ENCODE results near the gene SLC22A31. TPM values are rescaled to one million over a fixed set of nuclear protein-coding genes. Genes with fewer than 3 reads are reported as not detected.
"Not testable (repeated sequence)": the region's sequence is repeated elsewhere in the genome, so short reads cannot be mapped to it uniquely, and the experiment has no call there.

Gene SLC22A31
- total RNA-seq, 1 experiment from 2014 or later = not detected

DNA sequence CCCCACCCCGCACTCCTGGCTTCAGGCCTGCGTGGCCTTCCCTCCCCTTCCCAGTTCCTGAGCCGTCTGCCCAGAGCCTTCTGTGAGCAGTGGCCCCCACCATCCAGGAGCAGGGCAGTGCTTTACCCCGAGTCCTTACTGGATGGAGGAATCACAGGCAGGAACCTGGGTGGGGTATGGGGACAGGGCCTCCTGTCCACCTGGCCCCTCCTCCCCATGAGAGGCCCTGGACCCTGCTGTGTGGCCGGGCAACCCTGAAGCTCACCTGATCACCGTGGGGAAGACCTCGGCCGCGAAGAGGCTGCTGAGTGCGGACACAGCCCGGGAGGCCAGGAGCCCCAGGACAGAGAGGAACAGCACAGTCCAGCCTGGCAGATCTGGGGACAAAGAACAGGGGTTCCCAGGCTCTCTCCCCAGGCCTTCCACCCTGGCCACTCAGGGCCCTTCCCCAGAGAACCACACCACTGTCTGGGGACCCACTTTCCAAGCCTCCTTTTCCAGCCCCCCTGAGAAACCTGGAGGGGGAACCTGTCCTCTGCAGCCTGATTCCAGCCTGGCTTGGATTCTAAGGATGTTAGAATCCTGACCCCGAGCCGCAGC is 3.2 kb downstream of the SLC22A31 start:
- DNase-seq (ENCODE audit: low read depth) = no peak
- in situ Hi-C loops (cut with HindIII; ENCODE audit: low pct_unique_long_range_greater_than_20kb, low sequenced_read_pairs) = no loop called here

DNA sequence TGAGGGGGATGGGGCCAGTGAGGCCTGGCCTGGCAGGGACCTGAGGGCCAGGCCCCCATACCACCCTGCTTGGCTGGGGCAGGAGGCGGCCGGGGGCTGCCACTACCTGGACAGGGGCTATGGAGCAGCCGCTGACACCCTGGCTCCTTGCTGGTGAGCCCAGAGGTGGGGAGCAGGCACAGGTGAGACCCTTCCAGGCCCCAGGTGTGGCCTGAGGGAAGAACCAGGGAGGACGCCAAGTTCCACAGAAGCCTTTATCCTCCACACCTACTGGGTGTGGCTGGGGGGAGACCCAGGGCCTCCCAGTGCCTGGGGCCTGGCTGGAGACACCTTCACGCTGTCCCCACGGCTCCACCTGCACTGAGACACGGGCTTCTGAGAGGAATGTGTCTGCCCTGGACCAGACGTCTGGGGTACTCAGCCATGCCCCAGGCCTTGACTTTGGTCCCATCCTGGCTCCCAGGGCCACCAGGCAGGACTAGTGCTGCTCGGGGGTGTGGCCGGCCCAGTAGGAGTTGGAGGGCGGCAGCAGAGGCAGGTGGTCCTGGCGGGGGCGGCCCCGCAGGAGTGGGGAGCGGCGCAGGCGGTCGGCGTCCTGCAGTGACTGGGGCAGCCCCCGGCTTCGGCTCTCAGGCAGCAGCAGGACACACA is 4.7 kb downstream of the SLC22A31 start:
- DNase-seq (ENCODE audit: low read depth) = no peak
- in situ Hi-C loops (cut with HindIII; ENCODE audit: low pct_unique_long_range_greater_than_20kb, low sequenced_read_pairs) = no loop called here

DNA sequence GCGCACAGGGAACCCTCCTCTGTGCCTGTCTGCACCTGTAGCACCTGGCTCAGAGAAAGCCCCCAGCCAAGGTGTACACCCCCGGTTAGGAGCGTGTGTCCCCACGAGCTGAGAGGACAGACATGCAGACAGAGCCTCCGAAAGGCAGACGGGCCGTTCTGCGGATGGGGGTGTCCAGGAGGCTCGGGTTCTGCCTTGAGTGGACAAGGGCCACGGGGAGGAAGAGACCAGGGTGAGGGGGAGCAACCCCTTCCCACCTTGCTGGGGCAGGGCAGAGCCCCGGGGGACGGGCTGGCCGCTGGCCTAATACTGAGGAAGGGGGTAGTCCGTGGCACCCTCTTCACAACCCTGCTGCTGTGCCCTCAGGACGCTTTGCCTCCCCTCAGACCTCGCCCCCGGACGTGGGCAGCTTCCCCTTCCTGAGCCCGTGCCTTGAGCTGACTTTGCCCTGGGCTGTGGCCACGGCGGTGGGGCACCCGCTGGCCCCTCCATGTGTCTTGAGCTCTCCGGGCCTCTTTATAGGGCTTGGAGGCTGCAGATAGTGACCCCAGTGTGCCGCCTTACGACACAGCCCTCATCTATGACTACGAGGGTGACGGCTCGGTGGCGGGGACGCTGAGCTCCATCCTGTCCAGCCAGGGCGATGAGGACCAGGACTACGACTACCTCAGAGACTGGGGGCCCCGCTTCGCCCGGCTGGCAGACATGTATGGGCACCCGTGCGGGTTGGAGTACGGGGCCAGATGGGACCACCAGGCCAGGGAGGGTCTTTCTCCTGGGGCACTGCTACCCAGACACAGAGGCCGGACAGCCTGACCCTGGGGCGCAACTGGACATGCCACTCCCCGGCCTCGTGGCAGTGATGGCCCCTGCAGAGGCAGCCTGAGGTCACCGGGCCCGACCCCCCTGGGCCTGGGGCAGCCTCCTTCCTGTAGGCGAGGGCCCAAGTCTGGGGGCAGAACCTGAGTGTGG is 5.7 kb downstream of the SLC22A31 start:
- in situ Hi-C loops (cut with HindIII; ENCODE audit: low pct_unique_long_range_greater_than_20kb, low sequenced_read_pairs) = no loop called here
- no peak for DNase-seq (ENCODE audit: low read depth)

DNA sequence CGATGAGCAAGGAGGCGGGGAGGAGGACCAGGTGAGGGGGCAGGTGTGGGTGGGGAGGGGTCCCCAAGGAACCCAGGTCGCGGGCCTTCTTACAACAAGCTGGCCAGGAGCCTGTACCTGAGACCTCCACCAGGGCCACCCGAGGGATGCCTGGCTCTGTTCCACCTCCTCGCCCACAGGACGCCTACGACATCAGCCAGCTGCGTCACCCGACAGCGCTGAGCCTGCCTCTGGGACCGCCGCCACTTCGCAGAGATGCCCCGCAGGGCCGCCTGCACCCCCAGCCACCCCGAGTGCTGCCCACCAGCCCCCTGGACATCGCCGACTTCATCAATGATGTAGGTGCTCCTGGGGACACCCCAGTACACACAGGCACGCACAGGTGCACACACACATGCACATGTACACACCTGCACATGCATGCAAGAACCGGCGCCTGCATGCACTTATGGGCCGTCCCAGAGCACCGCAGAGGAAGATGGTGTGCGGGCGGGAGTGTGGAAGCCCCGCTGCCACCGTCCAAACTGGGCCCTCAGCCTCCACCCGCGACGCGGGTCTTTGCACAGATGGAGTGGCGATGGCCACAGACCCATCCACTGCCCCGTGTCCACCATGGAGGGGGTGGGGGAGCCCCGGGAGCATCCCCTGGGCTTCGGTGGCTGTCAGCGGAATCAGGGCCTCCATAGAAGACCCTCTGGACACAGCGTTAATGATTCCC is 6.6 kb downstream of the SLC22A31 start:
- in situ Hi-C loops (cut with HindIII; ENCODE audit: low pct_unique_long_range_greater_than_20kb, low sequenced_read_pairs) = no loop called here
- no peak for DNase-seq (ENCODE audit: low read depth)

DNA sequence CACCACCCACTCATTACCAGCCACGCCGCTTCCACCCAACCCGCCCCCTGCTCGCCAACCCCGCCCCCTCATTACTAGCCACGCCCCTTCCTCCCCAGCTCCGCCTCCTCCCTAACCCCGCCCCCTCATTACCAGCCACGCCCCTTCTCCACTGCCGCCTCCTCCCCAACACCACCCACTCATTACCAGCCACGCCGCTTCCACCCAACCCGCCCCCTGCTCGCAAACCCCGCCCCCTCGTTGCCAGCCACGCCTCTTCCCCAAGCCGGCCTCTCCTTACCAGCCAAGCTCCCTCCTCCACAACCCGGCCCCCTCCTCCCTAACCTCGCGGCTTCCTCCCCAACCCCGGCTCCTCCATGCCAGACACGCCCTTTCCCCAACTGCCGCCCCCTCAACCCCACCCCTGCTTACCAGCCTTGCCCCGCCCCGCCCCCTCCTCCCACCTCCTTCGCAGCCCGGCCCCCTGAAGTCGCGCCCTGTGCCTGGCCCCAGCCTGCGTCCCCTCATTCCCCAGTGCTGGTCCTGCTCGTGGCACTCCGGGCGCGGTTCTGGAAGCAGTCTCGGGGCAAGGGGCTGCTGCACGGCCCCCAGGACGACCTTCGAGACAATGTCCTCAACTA is 7.3 kb downstream of the SLC22A31 start:
- DNase-seq (ENCODE audit: low read depth) = peak; percentile 57
- in situ Hi-C loops (cut with HindIII; ENCODE audit: low pct_unique_long_range_greater_than_20kb, low sequenced_read_pairs) = no loop called here

DNA sequence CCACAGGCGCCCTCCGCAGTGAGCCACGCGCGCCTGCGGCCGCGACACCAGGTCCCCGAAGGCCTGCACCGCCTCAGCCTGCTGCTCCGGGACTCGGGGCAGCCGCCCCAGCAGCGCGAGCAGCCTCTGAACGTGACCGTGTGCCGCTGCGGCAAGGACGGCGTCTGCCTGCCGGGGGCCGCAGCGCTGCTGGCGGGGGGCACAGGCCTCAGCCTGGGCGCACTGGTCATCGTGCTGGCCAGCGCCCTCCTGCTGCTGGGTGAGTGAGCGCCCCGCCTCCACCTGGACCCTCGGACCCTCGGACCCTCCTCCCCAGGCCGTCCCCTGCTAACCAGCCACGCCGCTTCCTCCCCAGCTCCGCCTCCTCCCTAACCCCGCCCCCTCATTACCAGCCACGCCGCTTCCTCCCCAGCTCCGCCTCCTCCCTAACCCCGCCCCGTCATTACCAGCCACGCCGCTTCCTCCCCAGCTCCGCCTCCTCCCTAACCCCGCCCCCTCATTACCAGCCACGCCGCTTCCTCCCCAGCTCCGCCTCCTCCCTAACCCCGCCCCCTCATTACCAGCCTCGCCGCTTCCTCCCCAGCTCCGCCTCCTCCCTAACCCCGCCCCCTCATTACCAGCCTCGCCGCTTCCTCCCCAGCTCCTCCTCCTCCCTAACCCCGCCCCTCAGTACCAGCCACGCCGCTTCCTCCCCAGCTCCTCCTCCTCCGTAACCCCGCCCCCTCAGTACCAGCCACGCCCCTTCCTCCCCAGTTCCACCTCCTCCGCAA is 8.0 kb downstream of the SLC22A31 start:
- DNase-seq (ENCODE audit: low read depth) = peak; percentile 91
- in situ Hi-C loops (cut with HindIII; ENCODE audit: low pct_unique_long_range_greater_than_20kb, low sequenced_read_pairs) = not testable (repeated sequence)

DNA sequence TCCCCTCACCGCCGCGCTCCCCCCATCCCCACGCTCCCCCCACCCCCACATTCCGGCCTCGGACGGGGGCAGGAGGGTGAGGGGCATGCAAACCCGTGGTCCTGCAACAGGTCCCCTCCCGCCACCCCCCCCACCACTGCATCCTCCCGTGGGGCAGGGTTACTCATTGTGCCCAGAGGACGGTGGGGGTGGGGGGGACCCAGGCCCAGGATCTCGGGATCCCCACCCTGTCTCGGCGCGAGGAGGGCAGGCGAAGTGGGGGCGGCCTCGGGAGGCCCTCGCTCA is 8.5 kb downstream of the SLC22A31 start:
- DNase-seq (ENCODE audit: low read depth) = no peak
- in situ Hi-C loops (cut with HindIII; ENCODE audit: low pct_unique_long_range_greater_than_20kb, low sequenced_read_pairs) = no loop called here

DNA sequence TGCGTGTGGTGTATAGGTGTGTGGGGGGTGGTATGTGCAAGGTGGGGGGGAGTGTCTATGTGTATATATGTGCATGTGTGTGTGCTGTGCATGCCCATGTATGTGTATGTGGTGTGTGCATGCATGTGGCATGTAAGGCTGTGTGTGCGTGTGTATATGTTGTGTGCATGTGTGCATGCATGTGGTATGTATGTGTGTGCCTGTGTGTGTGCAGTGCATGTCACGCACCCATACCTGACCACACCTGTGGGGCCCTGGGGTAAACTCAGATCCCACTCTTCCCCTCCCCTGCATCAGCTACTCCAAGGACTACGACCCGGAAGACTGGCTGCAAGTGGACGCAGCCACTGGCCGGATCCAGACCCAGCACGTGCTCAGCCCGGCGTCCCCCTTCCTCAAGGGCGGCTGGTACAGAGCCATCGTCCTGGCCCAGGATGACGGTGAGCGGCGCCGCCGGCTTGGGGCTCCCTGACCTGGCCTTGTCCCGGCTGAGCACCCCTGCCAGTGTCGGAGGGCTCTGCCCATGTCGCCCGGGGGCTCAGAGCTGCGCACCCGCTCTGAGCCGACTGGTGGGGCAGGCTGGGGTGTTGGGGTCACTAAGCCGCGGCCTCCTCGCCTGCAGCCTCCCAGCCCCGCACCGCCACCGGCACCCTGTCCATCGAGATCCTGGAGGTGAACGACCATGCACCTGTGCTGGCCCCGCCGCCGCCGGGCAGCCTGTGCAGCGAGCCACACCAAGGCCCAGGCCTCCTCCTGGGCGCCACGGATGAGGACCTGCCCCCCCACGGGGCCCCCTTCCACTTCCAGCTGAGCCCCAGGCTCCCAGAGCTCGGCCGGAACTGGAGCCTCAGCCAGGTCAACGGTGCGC is 9.1 kb downstream of the SLC22A31 start:
- in situ Hi-C loops (cut with HindIII; ENCODE audit: low pct_unique_long_range_greater_than_20kb, low sequenced_read_pairs) = no loop called here
- no peak for DNase-seq (ENCODE audit: low read depth)

DNA sequence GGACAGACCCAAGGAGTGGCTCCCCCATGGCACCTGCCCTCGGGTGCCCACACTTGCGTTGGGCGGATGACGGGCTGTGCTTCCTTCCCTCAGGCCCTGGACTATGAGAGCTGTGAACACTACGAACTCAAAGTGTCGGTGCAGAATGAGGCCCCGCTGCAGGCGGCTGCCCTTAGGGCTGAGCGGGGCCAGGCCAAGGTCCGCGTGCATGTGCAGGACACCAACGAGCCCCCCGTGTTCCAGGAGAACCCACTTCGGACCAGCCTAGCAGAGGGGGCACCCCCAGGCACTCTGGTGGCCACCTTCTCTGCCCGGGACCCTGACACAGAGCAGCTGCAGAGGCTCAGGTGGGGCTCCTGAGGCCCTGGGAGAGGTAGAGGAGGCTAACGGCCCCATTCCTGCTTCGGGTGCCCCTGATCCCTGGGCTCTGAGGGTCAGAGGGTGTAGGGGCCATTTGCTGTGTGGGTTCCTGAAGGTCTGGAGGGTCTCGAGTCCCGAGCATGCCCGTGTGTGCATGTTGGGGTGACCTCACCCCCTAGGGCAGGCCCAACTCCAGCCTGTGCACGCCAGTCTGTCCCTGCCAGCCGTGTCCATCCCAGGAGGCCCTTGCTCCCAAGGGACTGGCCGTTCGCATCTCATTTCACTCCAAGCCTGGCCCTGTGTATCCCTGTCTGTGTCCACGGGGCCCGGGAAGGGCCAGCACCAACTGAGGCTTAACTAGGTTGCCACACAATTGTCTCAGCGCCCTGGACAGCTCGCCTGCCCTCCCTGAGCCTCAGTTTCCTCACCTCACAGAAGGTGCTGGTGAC is 10.0 kb downstream of the SLC22A31 start:
- DNase-seq (ENCODE audit: low read depth) = no peak

DNA sequence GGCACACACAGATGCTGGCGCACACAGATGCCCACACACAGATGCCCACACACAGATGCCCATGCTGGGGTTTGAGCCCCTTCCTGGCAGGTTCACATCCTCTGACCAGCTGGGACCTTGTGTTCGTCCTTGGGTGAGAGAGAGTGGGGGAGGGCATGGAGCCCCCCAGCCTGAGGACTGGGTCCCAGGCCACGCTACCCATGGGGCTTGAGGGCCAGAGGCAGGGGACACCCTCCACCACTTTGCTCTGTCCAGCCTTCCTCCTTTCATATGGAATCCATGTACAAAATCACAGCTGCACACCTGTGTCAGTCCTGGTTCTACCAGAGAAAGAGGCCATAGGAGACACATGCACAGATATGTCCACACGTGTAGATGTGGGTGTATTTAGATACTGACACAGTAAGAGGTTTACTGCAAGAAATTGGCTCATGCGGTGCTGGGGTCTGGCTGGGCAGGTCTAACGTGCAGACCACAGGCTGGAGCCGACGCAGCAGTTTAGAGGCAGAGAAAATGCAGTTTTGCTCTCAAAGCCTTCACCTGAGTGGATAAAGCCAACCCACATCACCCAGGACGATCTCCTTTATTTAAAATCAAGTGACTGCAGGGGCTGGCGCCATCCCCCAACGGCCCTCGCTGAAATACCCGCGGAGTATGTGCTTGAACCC is 10.8 kb downstream of the SLC22A31 start:
- in situ Hi-C loops (cut with HindIII; ENCODE audit: low pct_unique_long_range_greater_than_20kb, low sequenced_read_pairs) = no loop called here
- DNase-seq (ENCODE audit: low read depth) = no peak

More for the DNA sequence above, 10.0 kb downstream of the SLC22A31 start:
- in situ Hi-C loops (cut with HindIII; ENCODE audit: low pct_unique_long_range_greater_than_20kb, low sequenced_read_pairs) = no loop called here

DNA sequence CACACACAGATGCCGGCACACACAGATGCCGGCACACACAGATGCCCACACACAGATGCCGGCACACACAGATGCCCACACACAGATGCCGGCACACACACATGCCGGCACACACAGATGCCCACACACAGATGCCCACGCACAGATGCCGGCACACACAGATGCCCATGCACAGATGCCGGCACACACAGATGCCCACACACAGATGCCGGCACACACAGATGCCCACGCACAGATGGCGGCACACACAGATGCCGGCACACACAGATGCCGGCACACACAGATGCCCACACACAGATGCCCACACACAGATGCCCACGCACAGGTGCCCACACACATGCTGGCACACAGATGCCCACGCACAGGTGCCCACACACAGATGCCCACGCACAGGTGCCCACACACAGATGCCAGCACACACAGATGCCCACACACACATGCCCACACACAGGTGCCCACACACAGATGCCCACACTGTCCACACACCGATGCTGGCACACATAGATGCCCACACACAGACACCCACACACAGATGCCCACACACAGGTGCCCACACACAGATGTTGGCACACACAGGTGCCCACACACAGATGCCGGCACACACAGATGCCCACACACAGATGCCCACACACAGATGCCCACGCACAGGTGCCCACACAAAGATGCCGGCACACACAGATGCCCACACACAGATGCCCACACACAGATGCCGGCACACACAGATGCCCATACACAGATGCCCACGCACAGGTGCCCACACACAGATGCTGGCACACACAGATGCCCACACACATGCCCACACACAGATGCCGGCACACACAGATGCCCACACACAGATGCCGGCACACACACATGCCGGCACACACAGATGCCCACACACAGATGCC is 11.6 kb downstream of the SLC22A31 start:
- in situ Hi-C loops (cut with HindIII; ENCODE audit: low pct_unique_long_range_greater_than_20kb, low sequenced_read_pairs); DNase-seq (ENCODE audit: low read depth): not testable (repeated sequence)

DNA sequence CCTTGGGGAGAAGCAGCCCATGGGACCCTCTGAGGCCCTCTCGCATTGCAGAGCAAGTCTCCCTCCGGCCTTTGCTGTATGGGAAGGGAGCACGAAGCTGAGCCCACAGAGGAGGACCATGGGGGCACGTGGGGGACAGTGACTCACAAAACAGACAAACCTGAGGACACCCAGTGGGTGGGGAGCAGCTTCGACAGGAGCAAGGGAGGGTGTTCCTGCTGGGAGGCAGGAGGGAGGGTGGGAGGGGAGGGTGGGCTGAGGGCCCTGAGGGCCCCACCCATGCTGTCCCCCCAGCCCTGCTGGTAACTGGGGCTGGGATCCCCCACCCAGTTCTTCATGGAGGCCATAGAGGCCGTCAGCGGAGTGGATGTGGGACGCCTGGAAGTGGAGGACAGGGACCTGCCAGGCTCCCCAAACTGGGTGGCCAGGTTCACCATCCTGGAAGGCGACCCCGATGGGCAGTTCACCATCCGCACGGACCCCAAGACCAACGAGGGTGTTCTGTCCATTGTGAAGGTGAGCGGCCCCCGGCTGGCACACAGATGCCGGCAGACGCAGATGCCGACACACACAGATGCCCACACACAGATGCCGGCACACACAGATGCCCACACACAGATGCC is 12.5 kb downstream of the SLC22A31 start:
- DNase-seq (ENCODE audit: low read depth) = no peak
- in situ Hi-C loops (cut with HindIII; ENCODE audit: low pct_unique_long_range_greater_than_20kb, low sequenced_read_pairs) = no loop called here

DNA sequence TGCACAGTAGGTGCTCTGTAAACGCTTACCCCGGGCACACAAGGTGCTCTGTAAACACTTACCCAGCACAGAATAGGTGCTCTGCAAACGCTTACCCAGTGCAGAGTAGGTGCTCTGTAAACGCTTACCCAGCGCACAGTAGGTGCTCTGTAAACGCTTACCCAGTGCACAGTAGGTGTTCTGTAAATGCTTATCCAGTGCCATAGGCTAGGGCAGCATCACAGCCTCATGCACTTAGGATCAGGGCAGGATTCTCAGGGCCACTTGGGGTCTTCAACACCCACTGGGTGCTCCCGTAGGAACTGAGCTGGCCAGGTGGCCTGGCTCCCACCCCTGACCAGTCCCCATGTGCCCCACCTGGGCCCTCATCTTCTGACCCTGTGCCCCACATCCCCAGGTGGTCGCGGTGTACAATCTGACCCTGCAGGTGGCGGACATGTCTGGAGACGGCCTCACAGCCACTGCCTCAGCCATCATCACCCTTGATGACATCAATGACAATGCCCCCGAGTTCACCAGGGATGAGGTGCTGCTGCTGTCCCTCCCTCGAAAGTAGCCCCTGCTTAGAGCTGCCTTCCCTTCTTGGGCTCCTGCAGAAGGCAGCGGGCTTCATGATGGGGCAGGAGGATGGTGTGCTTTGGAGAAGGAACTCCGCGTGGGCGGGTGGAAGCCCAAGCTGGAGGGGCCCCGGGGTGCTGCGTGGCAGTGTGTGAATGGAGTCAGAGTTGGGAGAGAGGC is 13.1 kb downstream of the SLC22A31 start:
- in situ Hi-C loops (cut with HindIII; ENCODE audit: low pct_unique_long_range_greater_than_20kb, low sequenced_read_pairs) = no loop called here
- DNase-seq (ENCODE audit: low read depth) = peak; percentile 38

DNA sequence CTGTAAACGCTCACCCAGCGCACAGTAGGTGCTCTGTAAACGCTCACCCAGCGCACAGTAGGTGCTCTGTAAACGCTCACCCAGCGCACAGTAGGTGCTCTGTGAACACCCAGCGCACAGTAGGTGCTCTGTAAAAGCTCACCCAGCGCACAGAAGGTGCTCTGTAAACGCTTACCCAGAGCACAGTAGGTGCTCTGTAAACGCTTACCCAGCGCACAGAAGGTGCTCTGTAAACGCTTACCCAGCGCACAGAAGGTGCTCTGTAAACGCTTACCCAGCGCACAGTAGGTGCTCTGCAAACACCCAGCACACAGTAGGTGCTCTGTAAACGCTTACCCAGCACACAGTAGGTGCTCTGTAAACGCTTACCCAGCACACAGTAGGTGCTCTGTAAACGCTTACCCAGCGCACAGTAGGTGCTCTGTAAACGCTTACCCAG is 13.7 kb downstream of the SLC22A31 start:
- in situ Hi-C loops (cut with HindIII; ENCODE audit: low pct_unique_long_range_greater_than_20kb, low sequenced_read_pairs); DNase-seq (ENCODE audit: low read depth): not testable (repeated sequence)

Measured in Caki2 (cell line).